HG03558 (cell line): ENCODE results near the gene DACH1.
"Not testable (repeated sequence)": the region's sequence is repeated elsewhere in the genome, so short reads cannot be mapped to it uniquely, and the experiment has no call there.

ENCODE experiments used
- ATAC-seq: cut with Tn5 transposase; IDR thresholded peaks from one replicate; pipeline ENCODE4 v1.9.1; 2021; ENCODE audit warnings: moderate number of reproducible peaks; ENCODE audit not compliant: unreplicated experiment; ENCODE audit errors: extremely low read depth

The DACH1 gene

GRCh38 chr13:71867131-71867814 lies at the start of gene DACH1:
DACH1 (minus strand) TSS chr13:71867204.
- ATAC-seq: no peak

DNA sequence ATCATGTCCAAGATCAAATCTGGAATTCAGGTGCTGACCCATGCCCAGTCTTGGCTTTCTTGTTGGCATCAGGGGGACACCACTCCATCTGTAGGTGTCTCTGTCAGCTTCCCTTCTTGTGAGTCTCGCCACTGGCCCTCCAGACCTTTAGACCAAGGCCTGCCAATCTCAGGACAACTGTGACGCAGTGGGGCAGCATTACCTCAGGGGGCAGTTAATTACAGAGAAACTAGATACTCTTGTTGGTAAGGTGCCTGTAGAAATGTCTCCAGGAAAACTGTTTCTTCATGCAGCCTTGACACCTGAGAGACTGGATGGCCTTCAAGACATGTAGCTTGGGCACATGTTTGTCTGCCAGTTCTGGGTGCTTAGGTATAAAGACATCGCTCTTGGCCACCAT lies 46.7 kb upstream of the DACH1 start:
- ATAC-seq: no peak

DNA sequence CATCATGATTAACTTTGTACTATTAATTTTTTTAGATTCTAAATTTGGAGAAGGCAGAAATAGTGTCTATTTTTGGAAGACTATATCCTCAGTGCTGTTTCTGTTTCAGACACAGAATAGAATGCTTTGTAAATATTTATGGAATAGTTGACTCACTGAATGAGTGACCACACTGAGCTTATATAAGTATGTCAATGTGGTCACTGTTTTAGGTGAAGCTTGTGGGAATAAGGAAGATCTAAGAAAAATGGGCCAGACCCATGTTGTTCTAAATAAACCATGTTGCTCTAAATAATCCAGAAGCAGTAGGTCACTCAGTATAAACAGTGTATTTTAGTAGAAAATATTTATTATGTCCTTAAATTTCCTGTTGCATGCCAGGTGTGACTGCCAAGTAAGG lies 45.5 kb upstream of the DACH1 start:
- no peak for ATAC-seq

- ATAC-seq: no peak
Measured at GRCh38 chr13:71906448-71906847, 39.4 kb upstream of the DACH1 start.

- ATAC-seq: no peak
Measured at GRCh38 chr13:71902676-71903075, 35.7 kb upstream of the DACH1 start.

DNA sequence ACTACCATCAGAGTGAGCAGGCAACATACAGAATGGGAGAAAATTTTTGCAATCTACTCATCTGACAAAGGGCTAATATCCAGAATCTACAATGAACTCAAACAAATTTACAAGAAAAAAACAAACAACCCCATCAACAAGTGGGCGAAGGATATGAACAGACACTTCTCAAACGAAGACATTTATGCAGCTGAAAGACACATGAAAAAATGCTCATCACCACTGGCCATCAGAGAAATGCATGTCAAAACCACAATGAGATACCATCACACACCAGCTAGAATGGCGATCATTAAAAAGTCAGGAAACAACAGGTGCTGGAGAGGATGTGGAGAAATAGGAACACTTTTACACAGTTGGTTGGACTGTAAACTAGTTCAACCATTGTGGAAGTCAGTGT lies 26.5 kb upstream of the DACH1 start:
- not testable (repeated sequence) for ATAC-seq

GRCh38 chr13:71886880-71887279 lies 19.9 kb upstream of the DACH1 start:
- ATAC-seq: no peak

DNA sequence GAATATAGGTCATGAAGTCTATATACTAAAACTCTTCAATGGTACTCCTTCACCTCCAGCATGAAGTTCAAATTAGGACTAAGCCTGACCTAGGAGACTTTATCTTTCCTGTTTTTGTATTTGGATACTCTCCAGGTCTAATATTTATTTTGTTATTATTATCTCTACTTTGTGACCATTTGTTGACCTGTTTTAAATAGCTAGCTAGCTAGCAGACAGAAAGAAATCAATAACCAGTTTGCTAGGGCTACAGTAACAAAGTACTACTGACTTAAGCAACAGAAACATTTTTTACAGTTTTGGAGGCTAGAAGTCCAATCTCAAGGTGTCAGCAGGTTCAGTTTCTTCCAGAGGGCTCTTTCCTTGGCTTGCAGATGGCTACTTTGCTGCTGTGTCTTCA lies 15.1 kb upstream of the DACH1 start:
- no peak for ATAC-seq

DNA sequence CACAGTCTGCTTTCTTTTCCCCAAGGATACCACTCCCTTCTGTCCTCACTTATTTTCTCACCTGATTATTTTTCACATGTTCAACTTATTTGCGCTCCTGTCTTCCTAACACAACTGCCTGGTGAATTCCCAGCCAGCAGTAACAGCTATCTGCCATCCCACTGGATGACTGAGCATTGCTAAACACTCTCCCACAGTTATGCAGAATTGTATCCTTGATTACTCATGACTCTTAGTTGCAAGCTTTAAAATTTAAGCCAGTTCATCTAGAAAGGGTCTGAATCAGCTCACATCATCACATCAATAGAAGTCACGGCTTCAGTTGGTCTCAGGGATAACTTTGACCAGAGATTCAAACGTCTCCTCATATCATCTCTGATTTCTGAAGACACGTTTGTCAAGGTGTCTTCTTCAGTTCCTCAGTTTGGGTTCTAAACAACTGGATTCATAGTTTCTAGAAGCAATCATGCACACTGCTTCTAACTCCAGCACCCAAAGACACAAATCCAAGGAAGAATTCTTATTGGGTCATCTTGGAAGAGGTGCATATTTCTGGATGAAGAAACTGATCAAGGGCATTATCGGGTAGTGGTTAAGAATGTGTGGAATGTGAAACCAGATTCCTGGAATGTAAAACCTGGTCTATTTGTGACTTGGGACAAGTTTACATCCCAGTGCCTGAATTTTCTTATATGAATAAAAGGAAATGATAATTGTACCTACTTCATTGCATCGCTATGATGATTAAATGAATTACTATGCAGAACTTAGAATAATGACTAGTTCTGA lies 13.9 kb upstream of the DACH1 start:
- no peak for ATAC-seq

- no peak for ATAC-seq
Measured at GRCh38 chr13:71879808-71880344, 12.9 kb upstream of the DACH1 start.

DNA sequence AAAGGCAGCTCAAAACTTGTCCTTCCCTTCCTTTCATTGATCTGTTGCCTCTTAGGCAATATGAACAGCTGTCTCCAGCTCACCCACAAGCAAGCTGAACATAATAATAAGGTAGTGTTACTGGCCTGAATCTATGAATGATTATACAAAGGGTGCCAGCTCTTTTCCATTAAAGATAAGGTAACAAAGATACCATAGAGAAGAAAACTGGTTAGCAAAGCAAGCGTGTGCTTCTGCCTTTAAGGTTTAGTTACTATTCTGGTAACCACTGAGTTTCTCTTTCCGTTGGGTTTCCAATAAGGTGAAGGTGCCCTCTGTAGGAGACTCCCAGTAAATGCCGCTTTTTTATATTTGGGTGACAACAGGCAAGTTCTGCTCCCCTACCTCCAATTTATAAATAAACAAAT lies 12.1 kb upstream of the DACH1 start:
- peak; percentile 94 for ATAC-seq

GRCh38 chr13:71877256-71877653 lies 10.3 kb upstream of the DACH1 start:
- no peak for ATAC-seq

GRCh38 chr13:71876648-71877255 lies 9.7 kb upstream of the DACH1 start:
- no peak for ATAC-seq

GRCh38 chr13:71875823-71876222 lies 8.8 kb upstream of the DACH1 start:
- no peak for ATAC-seq

DNA sequence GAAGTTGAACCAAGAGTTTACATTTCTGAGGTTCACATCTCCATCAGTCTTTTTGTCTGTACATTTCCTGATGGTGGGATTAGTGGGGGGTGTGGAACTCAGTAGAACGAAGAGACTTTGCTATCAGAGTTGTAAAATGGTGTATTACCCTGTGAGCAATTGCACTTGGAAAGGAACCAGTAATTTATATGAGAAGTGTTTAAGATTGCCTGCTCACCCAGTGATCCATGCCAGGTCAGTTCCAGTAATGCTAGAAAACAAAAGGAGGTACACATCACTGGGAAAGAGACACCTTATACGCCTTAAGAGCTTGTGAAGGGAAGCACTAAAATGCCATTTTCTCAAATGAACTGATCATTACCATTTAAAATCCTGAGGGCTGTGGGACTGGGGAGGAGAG lies 7.5 kb upstream of the DACH1 start:
- ATAC-seq: no peak

DNA sequence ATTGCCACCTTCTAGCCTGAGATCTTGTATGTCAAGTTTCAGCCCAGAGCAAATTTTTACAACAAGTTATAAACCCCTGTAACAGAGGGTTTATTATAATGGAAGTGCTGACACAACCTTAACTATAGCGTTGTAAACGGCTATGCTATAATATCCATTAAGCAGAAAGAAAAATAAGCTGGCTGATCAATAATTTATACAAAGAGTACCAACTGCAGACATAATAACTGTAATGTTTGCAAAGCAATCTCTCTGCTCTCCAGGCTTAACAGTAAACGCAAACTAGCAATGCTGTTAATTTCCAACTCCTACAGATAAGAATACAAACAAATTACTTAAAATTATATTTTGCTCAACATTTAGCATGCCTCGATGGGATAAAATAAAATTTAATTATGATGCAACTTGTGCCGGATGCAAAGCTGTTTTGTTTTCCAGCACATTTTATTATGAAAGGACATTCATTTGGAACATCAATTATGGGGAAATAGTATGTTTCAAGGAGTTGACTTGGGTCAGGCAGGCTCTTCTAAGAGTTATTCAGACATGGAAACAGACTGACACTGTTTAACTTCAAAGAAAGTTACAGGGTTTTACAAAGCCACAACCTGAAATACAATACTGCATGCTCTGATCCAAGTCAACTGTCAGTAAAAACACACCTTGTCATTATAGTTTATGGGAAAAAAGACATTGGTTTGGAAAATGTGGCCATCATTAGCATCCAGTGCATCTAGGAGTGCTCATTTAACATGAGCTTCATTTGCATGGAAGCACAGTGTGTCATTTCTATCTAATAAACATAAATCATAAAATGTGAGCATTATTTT lies 6.6 kb upstream of the DACH1 start:
- no peak for ATAC-seq

DNA sequence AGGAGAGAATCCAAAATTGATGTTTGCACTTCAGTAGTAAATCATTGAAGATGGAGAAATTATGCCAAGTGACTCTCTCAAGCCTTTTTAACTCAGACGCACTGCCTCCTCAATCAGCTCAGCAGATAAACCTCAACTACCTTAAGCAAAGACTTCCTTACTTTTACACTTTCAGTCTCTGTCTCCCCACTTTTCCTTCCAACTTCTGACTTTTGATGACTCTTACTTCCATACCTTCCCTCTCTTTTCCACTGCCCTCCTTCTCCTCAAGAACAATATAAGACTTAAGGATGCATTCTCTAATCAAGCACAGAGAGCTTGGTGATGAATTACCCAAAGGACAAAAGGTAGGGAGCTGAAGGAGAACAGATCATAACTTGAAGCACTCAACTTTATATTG lies 4.8 kb upstream of the DACH1 start:
- ATAC-seq: no peak

GRCh38 chr13:71871176-71871754 lies 4.3 kb upstream of the DACH1 start:
- no peak for ATAC-seq

DNA sequence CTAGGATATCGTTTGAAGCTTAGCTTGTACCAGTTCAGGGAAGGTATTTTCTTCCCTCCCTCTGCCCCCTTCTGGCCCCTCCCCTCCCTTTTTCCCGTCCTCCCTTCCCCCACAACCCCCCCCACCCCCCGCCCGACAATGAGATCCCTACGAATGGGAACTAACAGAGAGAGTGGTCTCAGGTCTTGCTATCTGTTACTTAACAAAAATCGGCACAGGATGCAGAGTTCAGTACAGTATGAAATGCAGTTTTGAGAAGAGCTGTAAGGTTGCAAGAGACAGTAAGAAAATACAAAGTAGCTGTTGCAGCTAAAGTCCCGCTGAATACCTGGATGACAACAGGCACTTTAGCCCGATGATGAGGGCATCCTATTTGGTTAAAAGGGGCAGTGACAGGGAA lies 3.1 kb upstream of the DACH1 start:
- ATAC-seq: no peak

DNA sequence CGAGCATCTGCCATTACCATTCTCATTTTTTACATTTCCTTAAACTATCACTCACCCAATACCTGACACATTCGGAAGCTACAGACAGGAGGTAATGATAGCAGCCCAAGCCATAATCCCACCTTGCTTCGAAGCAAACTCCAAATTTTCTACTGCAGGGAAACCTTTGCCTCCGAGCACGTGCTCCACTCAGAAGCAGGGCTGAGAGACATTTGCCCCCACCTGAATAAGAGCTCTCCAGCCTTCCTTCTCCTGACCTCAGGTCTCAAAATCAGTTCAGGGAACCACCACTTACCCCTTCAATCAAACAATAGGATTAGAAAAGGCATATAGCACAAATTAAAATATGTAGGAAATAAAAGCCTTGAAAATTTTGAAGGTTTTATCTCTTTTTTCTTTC lies 2.3 kb upstream of the DACH1 start:
- no peak for ATAC-seq
